Effector memory CD4-positive, alpha-beta T cell (primary cell): Measurements from ENCODE around the gene RPS10.
"Not testable (repeated sequence)": the region's sequence is repeated elsewhere in the genome, so short reads cannot be mapped to it uniquely, and the experiment has no call there.

Experiments
- DNase-seq, 3 donors: peaks; one replicate each; pipeline ENCODE4 v3.0.0-alpha.2; 2020
- H3K27ac ChIP-seq: 2 replicates; pipeline ENCODE4 v1.7.0; 2013; ENCODE audit warnings: mild to moderate bottlenecking, low read length, moderate library complexity; ENCODE audit not compliant: insufficient read depth, poor library complexity, severe bottlenecking
- H3K27me3 ChIP-seq: replicated peaks from 2 replicates; pipeline ENCODE4 v1.7.0; 2013; ENCODE audit warnings: mild to moderate bottlenecking, low read length; ENCODE audit not compliant: insufficient read depth, control insufficient read depth, poor library complexity, severe bottlenecking
- H3K36me3 ChIP-seq: 2 replicates; pipeline ENCODE4 v1.7.0; 2013; ENCODE audit warnings: mild to moderate bottlenecking, low read length, moderate library complexity; ENCODE audit not compliant: control insufficient read depth, insufficient read depth
- H3K4me1 ChIP-seq: 2 replicates; pipeline ENCODE4 v1.7.0; 2013; ENCODE audit warnings: low read length, mild to moderate bottlenecking; ENCODE audit not compliant: control insufficient read depth, insufficient read depth, poor library complexity, severe bottlenecking
- H3K4me3 ChIP-seq: 2 replicates; pipeline ENCODE4 v1.7.0; 2013; ENCODE audit warnings: low read length, low read depth, mild to moderate bottlenecking; ENCODE audit not compliant: insufficient read depth, poor library complexity, severe bottlenecking
- H3K9me3 ChIP-seq: 2 replicates; pipeline ENCODE4 v1.7.0; 2013; ENCODE audit warnings: mild to moderate bottlenecking, low read length, moderate library complexity; ENCODE audit not compliant: control insufficient read depth

RPS10 gene

GRCh38 chr6:34425132-34425497 lies 754 bp downstream of the RPS10 start:
- Histone ChIP-seq H3K4me1 (peaks cover 9% of the 10 kb centered on the region), H3K27me3 (no peaks in the 10 kb centered on the region), H3K9me3 (no peaks in the 10 kb centered on the region), H3K27ac (peak overlapping the region; percentile 84), H3K4me3 (peak overlapping the region; percentile 88), H3K36me3 (peaks cover 41% of the 10 kb centered on the region)
- no peak for DNase-seq

- DNase-seq, result no peak
- Histone ChIP-seq H3K27me3 (no peaks in the 10 kb centered on the region), H3K4me3 (peak overlapping the region; percentile 88), H3K9me3 (no peaks in the 10 kb centered on the region), H3K36me3 (peaks cover 47% of the 10 kb centered on the region), H3K4me1 (peaks cover 9% of the 10 kb centered on the region), H3K27ac (peak overlapping the region; percentile 84)
Measured at GRCh38 chr6:34424200-34425131, 1.4 kb downstream of the RPS10 start.

GRCh38 chr6:34423254-34423653 lies 2.6 kb downstream of the RPS10 start:
- H3K9me3 ChIP-seq, result no peaks in the 10 kb centered on the region
- no peak overlapping the region for H3K27ac ChIP-seq
- H3K27me3 ChIP-seq, result no peaks in the 10 kb centered on the region
- no peak overlapping the region for H3K4me3 ChIP-seq
- H3K36me3 ChIP-seq, result peaks cover 55% of the 10 kb centered on the region
- H3K4me1 ChIP-seq, result peaks cover 9% of the 10 kb centered on the region
- no peak for DNase-seq

- Histone ChIP-seq H3K27ac (no peak overlapping the region), H3K4me1 (peaks cover 6% of the 10 kb centered on the region), H3K4me3 (no peak overlapping the region), H3K36me3 (peaks cover 71% of the 10 kb centered on the region), H3K9me3 (no peaks in the 10 kb centered on the region), H3K27me3 (no peaks in the 10 kb centered on the region)
- no peak for DNase-seq
Measured at GRCh38 chr6:34418367-34418766, 7.5 kb downstream of the RPS10 start.

GRCh38 chr6:34416877-34417371 lies 8.9 kb downstream of the RPS10 start:
- H3K36me3 ChIP-seq, result peaks cover 63% of the 10 kb centered on the region
- no peak for DNase-seq
- no peak overlapping the region for H3K27ac ChIP-seq
- no peaks in the 10 kb centered on the region for H3K27me3 ChIP-seq
- H3K9me3 ChIP-seq, result no peaks in the 10 kb centered on the region
- no peaks in the 10 kb centered on the region for H3K4me1 ChIP-seq
- no peak overlapping the region for H3K4me3 ChIP-seq

- DNase-seq, result peak in 2 of 3 donors; percentile 11 to 16
- Histone ChIP-seq H3K4me3 (no peak overlapping the region), H3K36me3 (peaks cover 49% of the 10 kb centered on the region), H3K27ac (no peak overlapping the region), H3K4me1 (no peaks in the 10 kb centered on the region), H3K27me3 (no peaks in the 10 kb centered on the region), H3K9me3 (no peaks in the 10 kb centered on the region)
Measured at GRCh38 chr6:34414999-34415858, 10.6 kb downstream of the RPS10 start.

GRCh38 chr6:34412643-34413214 lies 13.1 kb downstream of the RPS10 start:
- H3K27ac ChIP-seq, result no peak overlapping the region
- H3K4me3 ChIP-seq, result no peak overlapping the region
- H3K4me1 ChIP-seq, result no peaks in the 10 kb centered on the region
- no peak for DNase-seq
- no peaks in the 10 kb centered on the region for H3K27me3 ChIP-seq
- H3K36me3 ChIP-seq, result peaks cover 28% of the 10 kb centered on the region
- no peaks in the 10 kb centered on the region for H3K9me3 ChIP-seq

- H3K4me3 ChIP-seq, result no peak overlapping the region
- H3K27me3 ChIP-seq, result no peaks in the 10 kb centered on the region
- no peak for DNase-seq
- H3K36me3 ChIP-seq, result peaks cover 21% of the 10 kb centered on the region
- H3K27ac ChIP-seq, result no peak overlapping the region
- H3K9me3 ChIP-seq, result no peaks in the 10 kb centered on the region
- no peaks in the 10 kb centered on the region for H3K4me1 ChIP-seq
Measured at GRCh38 chr6:34412016-34412415, 13.9 kb downstream of the RPS10 start.

- H3K4me3 ChIP-seq, DNase-seq, H3K27me3 ChIP-seq, H3K9me3 ChIP-seq, H3K36me3 ChIP-seq, H3K4me1 ChIP-seq, H3K27ac ChIP-seq: not testable (repeated sequence)
Measured at GRCh38 chr6:34407915-34408314, 18.0 kb downstream of the RPS10 start.
